Activated CD4-positive, alpha-beta T cell treated with anti-CD3 and anti-CD28 coated beads for 1 hour (primary cell): ENCODE results near the gene COQ8A.

Experiments used
- DNase-seq: peaks from one replicate; pipeline ENCODE4 v3.0.0-alpha.2; 2020

The COQ8A gene

DNA sequence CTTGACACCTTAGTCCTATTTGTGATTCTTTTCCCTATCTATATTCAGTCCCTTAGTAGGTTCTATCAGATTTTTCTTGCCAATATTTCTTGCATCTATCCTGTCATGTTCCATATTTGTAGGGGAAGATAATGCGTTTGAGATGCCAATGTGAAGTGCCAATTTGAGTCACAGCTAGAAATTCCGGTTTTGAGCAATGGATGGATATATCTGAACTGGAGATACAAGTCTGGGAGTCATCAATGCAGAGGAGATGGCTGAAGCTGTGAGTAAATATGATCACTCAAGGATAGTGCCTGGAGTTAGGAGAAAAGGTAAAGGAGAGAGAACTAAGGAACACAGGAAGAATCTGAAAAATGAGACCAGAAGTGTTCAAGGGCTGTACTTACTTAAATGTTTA lies 93.8 kb downstream of the COQ8A start:
- DNase-seq, result no peak

- DNase-seq, result no peak
Measured at GRCh38 chr1:227035316-227035715, 95.2 kb downstream of the COQ8A start.

DNA sequence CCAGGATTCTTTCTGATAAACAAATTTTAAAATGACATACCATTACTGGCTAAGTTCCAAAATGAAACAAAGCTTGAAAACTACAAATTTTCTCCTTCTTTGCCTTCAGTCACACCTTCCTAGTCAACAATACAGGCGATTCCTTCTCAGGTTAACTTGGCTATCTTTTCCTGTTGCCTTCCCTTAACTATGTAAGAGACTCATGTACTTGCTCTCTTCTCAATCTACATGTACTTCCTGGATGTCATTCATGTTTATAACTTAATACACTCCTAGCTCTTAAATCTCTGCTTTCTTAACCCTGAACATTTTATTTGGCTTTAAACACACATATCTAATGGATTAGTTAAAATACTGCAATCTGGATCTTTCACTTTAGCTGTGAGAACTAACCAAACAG lies 97.0 kb downstream of the COQ8A start:
- no peak for DNase-seq
